IMR-90 (cell line): ENCODE data around the gene AATF. TPM values are rescaled to one million over a fixed set of nuclear protein-coding genes. Genes with fewer than 3 reads are reported as not detected.

Experiments
- ATAC-seq: fragments of 200-7000 bp; cut with Tn5 transposase; 2 replicates; pipeline ENCODE4 v1.9.1; 2020; ENCODE audit warnings: low read depth, mild to moderate bottlenecking, moderate library complexity
- BruUV-seq: library from RNA; stranded (reverse); fragments of 400-500 nt; replicated peaks from 2 replicates; lab custom pipeline; 2021; lab: Mats Ljungman, UMichigan
- CTCF ChIA-PET: fragments of 300-600 bp; formaldehyde crosslinking; extraction: SDS; loops from one replicate; lab custom pipeline; 2021; ENCODE audit warnings: antibody characterized with exemption; lab: Yijun Ruan, JAX
- POLR2A ChIA-PET: fragments of 300-600 bp; sonication (Branson Sonifier 250); formaldehyde crosslinking; loops from one replicate; lab custom pipeline; 2022; ENCODE audit warnings: antibody characterized with exemption; ENCODE audit not compliant: unreplicated experiment; lab: Charles Lee
- DNase-seq: peaks from one replicate; pipeline ENCODE4 v3.0.0; 2013
- H2AFZ ChIP-seq: replicated peaks from 2 replicates; pipeline ENCODE3; 2013; ENCODE audit warnings: low read length, mild to moderate bottlenecking; ENCODE audit not compliant: poor library complexity
- H2AK5ac ChIP-seq: 2 replicates; pipeline ENCODE4 v1.6.1; 2013; ENCODE audit warnings: low read depth, low read length, inconsistent platforms
- H2AK9ac ChIP-seq: replicated peaks from 2 replicates; pipeline ENCODE3; 2013; ENCODE audit warnings: mild to moderate bottlenecking, low read depth, low read length, moderate library complexity; ENCODE audit not compliant: poor library complexity
- H2BK120ac ChIP-seq: 2 replicates; pipeline ENCODE4 v1.6.1; 2013; ENCODE audit warnings: low read depth, low read length, inconsistent platforms
- H2BK15ac ChIP-seq: 3 replicates; pipeline ENCODE4 v1.6.1; 2013; ENCODE audit warnings: low read depth, low read length, inconsistent platforms
- H2BK20ac ChIP-seq: 2 replicates; pipeline ENCODE4 v1.6.1; 2013; ENCODE audit warnings: low read depth, mild to moderate bottlenecking, inconsistent platforms, low read length, moderate library complexity
- H2BK5ac ChIP-seq: 2 replicates; pipeline ENCODE4 v1.6.1; 2013; ENCODE audit warnings: mild to moderate bottlenecking, low read depth, low read length, inconsistent platforms; ENCODE audit not compliant: poor library complexity, severe bottlenecking
- H3K14ac ChIP-seq: replicated peaks from 2 replicates; pipeline ENCODE4 v1.6.1; 2013; ENCODE audit warnings: low read depth, low read length, inconsistent platforms
- H3K18ac ChIP-seq: 2 replicates; pipeline ENCODE4 v1.6.1; 2013; ENCODE audit warnings: low read depth, low read length, control low read depth
- H3K23ac ChIP-seq: 2 replicates; pipeline ENCODE4 v1.6.1; 2013; ENCODE audit warnings: low read depth, low read length, inconsistent platforms
- H3K27ac ChIP-seq: 2 replicates; pipeline ENCODE4 v1.5.1; 2013; ENCODE audit warnings: mild to moderate bottlenecking, control low read depth, low read length; ENCODE audit not compliant: insufficient read depth
- H3K27me3 ChIP-seq: 2 replicates; pipeline ENCODE4 v1.6.1; 2013; ENCODE audit warnings: low read length; ENCODE audit not compliant: control insufficient read depth, insufficient read depth
- H3K36me3 ChIP-seq: 2 replicates; pipeline ENCODE4 v1.6.1; 2013; ENCODE audit warnings: low read length, mixed read lengths; ENCODE audit not compliant: control insufficient read depth, insufficient read depth
- H3K4ac ChIP-seq: 2 replicates; pipeline ENCODE4 v1.6.1; 2013; ENCODE audit warnings: low read depth, low read length, inconsistent platforms
- H3K4me1 ChIP-seq: 2 replicates; pipeline ENCODE4 v1.6.1; 2013; ENCODE audit warnings: low read length, mixed read lengths; ENCODE audit not compliant: control insufficient read depth, insufficient read depth
- H3K4me2 ChIP-seq: 2 replicates; pipeline ENCODE4 v1.6.1; 2013; ENCODE audit warnings: low read depth, mild to moderate bottlenecking, control low read depth, low read length, moderate library complexity
- H3K4me3 ChIP-seq: 2 replicates; pipeline ENCODE4 v1.5.1; 2013; ENCODE audit warnings: low read depth, mild to moderate bottlenecking, control low read depth, low read length, moderate library complexity; ENCODE audit not compliant: insufficient read depth
- H3K56ac ChIP-seq: 2 replicates; pipeline ENCODE4 v1.6.1; 2013; ENCODE audit warnings: low read length, inconsistent platforms; ENCODE audit not compliant: insufficient read depth; ENCODE audit errors: extremely low read depth
- H3K79me1 ChIP-seq, 2 experiments: 2 replicates each; pipeline ENCODE4 v1.6.1; 2013; ENCODE audit warnings: low read length in 2 of 2, inconsistent platforms in 1 of 2, low read depth in 1 of 2
- H3K9ac ChIP-seq: 2 replicates; pipeline ENCODE4 v1.6.1; 2013; ENCODE audit warnings: low read depth, low read length, control low read depth
- H3K9me1 ChIP-seq: 2 replicates; pipeline ENCODE4 v1.6.1; 2013; ENCODE audit warnings: low read length, inconsistent platforms; ENCODE audit not compliant: insufficient read depth
- H3K9me3 ChIP-seq: 2 replicates; pipeline ENCODE4 v1.6.1; 2013; ENCODE audit warnings: low read length; ENCODE audit not compliant: control insufficient read depth, insufficient read depth
- H4K20me1 ChIP-seq: 2 replicates; pipeline ENCODE4 v1.6.1; 2013; ENCODE audit warnings: low read length, inconsistent platforms; ENCODE audit not compliant: insufficient read depth
- H4K5ac ChIP-seq: 2 replicates; pipeline ENCODE4 v1.6.1; 2013; ENCODE audit warnings: mild to moderate bottlenecking, low read depth, low read length, control low read depth
- H4K8ac ChIP-seq, 2 experiments: 2 replicates each; pipeline ENCODE4 v1.6.1; 2013; ENCODE audit warnings: low read depth in 2 of 2, low read length in 2 of 2, control low read depth in 1 of 2, inconsistent platforms in 1 of 2
- H4K91ac ChIP-seq: 2 replicates; pipeline ENCODE4 v1.6.1; 2013; ENCODE audit warnings: low read depth, low read length, inconsistent platforms; ENCODE audit not compliant: insufficient read depth
- CEBPB ChIP-seq: IDR thresholded peaks from 2 replicates; pipeline ENCODE4 v1.6.1; 2012; ENCODE audit warnings: low read depth, low read length, improper control_type of control experiment
- NFE2L2 ChIP-seq: fragments of 150-350 bp; IDR thresholded peaks from 2 replicates; pipeline ENCODE4 v1.6.1; 2016; ENCODE audit warnings: low read depth, mild to moderate bottlenecking, low read length
- RAD21 ChIP-seq: IDR thresholded peaks from 2 replicates; pipeline ENCODE4 v1.6.1; 2012; ENCODE audit warnings: low read length, improper control_type of control experiment
- WGBS, 2 experiments: methylation state at CpG; one replicate each; pipeline versions ENCODE4 v1.1.5 to v1.1.7; 2013; ENCODE audit warnings: missing lambda C conversion rate in 2 of 2; ENCODE audit not compliant: insufficient read length in 1 of 2; ENCODE audit errors: extremely low coverage in 2 of 2; 5-methylcytosine and 5-hydroxymethylcytosine counted together
- dilution Hi-C: fragments of 300-500 bp; cut with HindIII; formaldehyde crosslinking; loops from one replicate; pipeline ENCODE4 v1.14.3; 2018; ENCODE audit warnings: low sequenced_read_pairs; ENCODE audit not compliant: unreplicated experiment
- in situ Hi-C: fragments of 300-500 bp; cut with MboI; formaldehyde crosslinking; loops from 3 replicates; pipeline ENCODE4 v1.14.3; 2019; ENCODE audit warnings: low sequenced_read_pairs, inconsistent platforms, mixed read lengths
- intact Hi-C: fragments of 100-400 bp; cut with micrococcal nuclease; formaldehyde crosslinking; loops from 2 replicates; pipeline ENCODE4 v1.10.0; 2022
- polyA plus RNA-seq, 3 experiments: library from polyadenylated mRNA; depleted of rRNA; stranded (reverse); fragments of >200 nt; gene quantifications; 2 replicates each; pipeline ENCODE4 v1.2.3, GENCODE V29; 2012; ENCODE audit warnings: low replicate concordance in 1 of 3
- total RNA-seq: library from RNA; depleted of rRNA; stranded (reverse); fragments of >200 nt; gene quantifications from 2 replicates; pipeline ENCODE4 v1.2.3, GENCODE V29; 2012

AATF gene
- total and polyA plus RNA-seq, 2 of the 4 experiments (the other 2 are of a cell fraction) = 21.0 to 34.8 TPM

DNA sequence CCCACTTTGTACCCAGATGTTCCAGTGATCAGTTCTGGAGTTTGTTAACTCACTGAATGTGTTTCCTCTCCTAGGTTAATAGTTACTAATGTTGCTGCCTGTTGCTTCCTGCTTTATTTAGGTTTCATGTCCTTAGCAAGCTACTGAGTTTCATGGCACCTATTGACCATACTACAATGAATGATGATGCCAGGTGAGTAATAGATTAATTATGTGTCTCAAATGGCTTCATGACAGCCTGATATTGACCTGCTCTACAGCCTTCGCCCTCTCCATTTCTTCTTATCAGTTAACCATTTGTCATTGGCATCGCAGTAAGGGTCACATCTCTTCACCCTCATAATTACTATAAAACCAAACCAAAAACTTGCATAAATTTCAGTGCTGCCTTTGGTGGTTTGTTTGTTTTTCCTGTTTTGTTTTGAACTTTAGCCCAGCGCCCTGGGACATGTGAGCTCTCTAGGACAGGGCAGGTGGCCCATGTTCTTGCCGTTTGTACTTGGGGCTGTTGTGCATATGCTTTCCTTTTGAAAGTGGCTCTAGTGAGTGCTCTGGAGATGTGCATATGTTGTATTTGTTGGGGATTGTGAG is 82.8 kb downstream of the AATF start:
- no peak overlapping the region for H2BK120ac ChIP-seq
- no peak for TF ChIP-seq NFE2L2
- no peak for TF ChIP-seq RAD21
- no peak for TF ChIP-seq CEBPB
- no CpG with 5 or more reads among the region's 4 CpGs for WGBS, 2 experiments
- H3K18ac ChIP-seq = no peak overlapping the region
- no peak overlapping the region for H2BK20ac ChIP-seq
- H3K36me3 ChIP-seq = peaks cover 3% of the 10 kb centered on the region
- H2BK15ac ChIP-seq = no peak overlapping the region
- ATAC-seq = no peak
- no peak overlapping the region for H2AFZ ChIP-seq
- H3K4ac ChIP-seq = no peak overlapping the region
- H3K56ac ChIP-seq = no peak overlapping the region
- no peak overlapping the region for H4K91ac ChIP-seq
- dilution Hi-C loops = no loop called here
- no peak overlapping the region for H3K4me3 ChIP-seq
- in situ Hi-C loops = no loop called here
- H4K5ac ChIP-seq = no peak overlapping the region
- H3K9ac ChIP-seq = no peak overlapping the region
- CTCF ChIA-PET = no interaction called here
- H2AK5ac ChIP-seq = no peak overlapping the region
- no peak overlapping the region for H3K27ac ChIP-seq
- H2AK9ac ChIP-seq = no peak overlapping the region
- no peak overlapping the region for H3K14ac ChIP-seq
- no peaks in the 10 kb centered on the region for H3K4me1 ChIP-seq
- H3K9me1 ChIP-seq = peaks cover 3% of the 10 kb centered on the region; the same call in 1 of the 2 replicates
- no peak overlapping the region for H3K4me2 ChIP-seq
- H4K8ac ChIP-seq = no peak overlapping the region
- POLR2A ChIA-PET = no interaction called here
- no peaks in the 10 kb centered on the region for H3K9me3 ChIP-seq
- H3K23ac ChIP-seq = no peak overlapping the region
- intact Hi-C loops = no loop called here
- DNase-seq = no peak
- no peaks in the 10 kb centered on the region for H4K20me1 ChIP-seq
- no TSS peak for BruUV-seq
- no peak overlapping the region for H2BK5ac ChIP-seq
- peaks cover 0 to 4% of the 10 kb centered on the region in 2 experiments; a peak in 1 of 4 replicates for H3K79me1 ChIP-seq
- no peaks in the 10 kb centered on the region for H3K27me3 ChIP-seq
